Mucosa of rectum (tissue), 2 donors: ENCODE measurements around the gene FSD1.

Source experiments
- H3K27ac ChIP-seq, 2 donors: one replicate each; pipeline ENCODE4 v1.7.0; 2013; ENCODE audit warnings: inconsistent platforms in 2 of 2, low read depth in 2 of 2, low read length in 2 of 2
- H3K27me3 ChIP-seq, 2 donors: one replicate each; pipeline ENCODE4 v1.7.0; 2013; ENCODE audit warnings: low read length in 2 of 2; ENCODE audit not compliant: control insufficient read depth in 2 of 2, insufficient read depth in 2 of 2
- H3K36me3 ChIP-seq, 2 donors: one replicate each; pipeline ENCODE4 v1.7.0; 2013; ENCODE audit warnings: low read length in 2 of 2; ENCODE audit not compliant: control insufficient read depth in 2 of 2, insufficient read depth in 2 of 2
- H3K4me1 ChIP-seq, 2 donors: one replicate each; pipeline ENCODE4 v1.7.0; 2013; ENCODE audit warnings: low read length in 2 of 2, mild to moderate bottlenecking in 1 of 2; ENCODE audit not compliant: control insufficient read depth in 2 of 2, insufficient read depth in 2 of 2
- H3K4me3 ChIP-seq, 2 donors: one replicate each; pipeline ENCODE4 v1.7.0; 2013; ENCODE audit warnings: low read length in 2 of 2
- H3K9ac ChIP-seq, 2 donors: one replicate each; pipeline ENCODE4 v1.7.0; 2013; ENCODE audit warnings: low read length in 2 of 2, low read depth in 1 of 2, mild to moderate bottlenecking in 1 of 2
- H3K9me3 ChIP-seq, 2 donors: one replicate each; pipeline ENCODE4 v1.7.0; 2013; ENCODE audit warnings: low read length in 2 of 2; ENCODE audit not compliant: control insufficient read depth in 2 of 2
- donor health status: healthy.
- donor health status: Normal muscosa, but diverticular disease.

Gene FSD1

GRCh38 chr19:4357095-4357797 lies 52.8 kb downstream of the FSD1 start:
- Histone ChIP-seq H3K4me3 (no peak overlapping the region), H3K27ac (no peak overlapping the region), H3K36me3 (peaks cover 18 to 29% of the 10 kb centered on the region in 2 donors), H3K9ac (no peak overlapping the region), H3K27me3 (no peaks in the 10 kb centered on the region), H3K4me1 (no peaks in the 10 kb centered on the region), H3K9me3 (no peaks in the 10 kb centered on the region)

- Histone ChIP-seq H3K9me3 (no peaks in the 10 kb centered on the region), H3K27ac (no peak overlapping the region), H3K27me3 (no peaks in the 10 kb centered on the region), H3K4me3 (no peak overlapping the region), H3K9ac (no peak overlapping the region), H3K36me3 (peaks cover 24 to 34% of the 10 kb centered on the region in 2 donors), H3K4me1 (no peaks in the 10 kb centered on the region)
These were observed 53.5 kb downstream of the FSD1 start for GRCh38 chr19:4357921-4358326.

GRCh38 chr19:4358709-4359626 lies 54.6 kb downstream of the FSD1 start:
- H3K27ac ChIP-seq: no peak overlapping the region
- H3K36me3 ChIP-seq: peaks cover 33 to 40% of the 10 kb centered on the region in 2 donors
- no peak overlapping the region for H3K9ac ChIP-seq

GRCh38 chr19:4359627-4360000 lies 55.2 kb downstream of the FSD1 start:
- Histone ChIP-seq H3K4me1 (no peaks in the 10 kb centered on the region), H3K27me3 (no peaks in the 10 kb centered on the region), H3K27ac (no peak overlapping the region), H3K36me3 (peaks cover 35 to 37% of the 10 kb centered on the region in 2 donors), H3K4me3 (no peak overlapping the region), H3K9ac (no peak overlapping the region), H3K9me3 (no peaks in the 10 kb centered on the region)

More at GRCh38 chr19:4358709-4359626, 54.6 kb downstream of the FSD1 start:
- no peaks in the 10 kb centered on the region for H3K27me3 ChIP-seq
- H3K9me3 ChIP-seq: no peaks in the 10 kb centered on the region
- no peaks in the 10 kb centered on the region for H3K4me1 ChIP-seq
- H3K4me3 ChIP-seq: no peak overlapping the region

- H3K27me3 ChIP-seq: no peaks in the 10 kb centered on the region
- H3K4me3 ChIP-seq: no peak overlapping the region
- H3K36me3 ChIP-seq: peaks cover 35% of the 10 kb centered on the region in 2 donors
- H3K4me1 ChIP-seq: peaks cover 0 to 2% of the 10 kb centered on the region in 2 donors
- H3K9ac ChIP-seq: no peak overlapping the region
- H3K9me3 ChIP-seq: no peaks in the 10 kb centered on the region
- H3K27ac ChIP-seq: no peak overlapping the region
These were observed 55.7 kb downstream of the FSD1 start for GRCh38 chr19:4360081-4360569.

GRCh38 chr19:4360641-4361151 lies 56.3 kb downstream of the FSD1 start:
- Histone ChIP-seq H3K4me1 (peaks cover 0 to 2% of the 10 kb centered on the region in 2 donors), H3K27ac (no peak overlapping the region), H3K27me3 (no peaks in the 10 kb centered on the region), H3K36me3 (peaks cover 34 to 38% of the 10 kb centered on the region in 2 donors), H3K9me3 (no peaks in the 10 kb centered on the region), H3K4me3 (no peak overlapping the region), H3K9ac (no peak overlapping the region)

- no peaks in the 10 kb centered on the region for H3K9me3 ChIP-seq
- no peaks in the 10 kb centered on the region for H3K27me3 ChIP-seq
- H3K4me3 ChIP-seq: no peak overlapping the region
- no peak overlapping the region for H3K27ac ChIP-seq
- no peak overlapping the region for H3K9ac ChIP-seq
- H3K36me3 ChIP-seq: peaks cover 40 to 41% of the 10 kb centered on the region in 2 donors
- H3K4me1 ChIP-seq: peaks cover 0 to 2% of the 10 kb centered on the region in 2 donors
These were observed 57.0 kb downstream of the FSD1 start for GRCh38 chr19:4361152-4362046.

GRCh38 chr19:4362101-4362828 lies 57.9 kb downstream of the FSD1 start:
- Histone ChIP-seq H3K27ac (no peak overlapping the region), H3K9me3 (no peaks in the 10 kb centered on the region), H3K4me1 (peaks cover 0 to 2% of the 10 kb centered on the region in 2 donors), H3K36me3 (peaks cover 41% of the 10 kb centered on the region in 2 donors), H3K9ac (no peak overlapping the region), H3K4me3 (no peak overlapping the region), H3K27me3 (no peaks in the 10 kb centered on the region)
